Measurements from ENCODE around the gene PIK3R5.
A peak's percentile ranks its signal among the peaks of the same experiment; 100 is the strongest.

The PIK3R5 gene

DNA sequence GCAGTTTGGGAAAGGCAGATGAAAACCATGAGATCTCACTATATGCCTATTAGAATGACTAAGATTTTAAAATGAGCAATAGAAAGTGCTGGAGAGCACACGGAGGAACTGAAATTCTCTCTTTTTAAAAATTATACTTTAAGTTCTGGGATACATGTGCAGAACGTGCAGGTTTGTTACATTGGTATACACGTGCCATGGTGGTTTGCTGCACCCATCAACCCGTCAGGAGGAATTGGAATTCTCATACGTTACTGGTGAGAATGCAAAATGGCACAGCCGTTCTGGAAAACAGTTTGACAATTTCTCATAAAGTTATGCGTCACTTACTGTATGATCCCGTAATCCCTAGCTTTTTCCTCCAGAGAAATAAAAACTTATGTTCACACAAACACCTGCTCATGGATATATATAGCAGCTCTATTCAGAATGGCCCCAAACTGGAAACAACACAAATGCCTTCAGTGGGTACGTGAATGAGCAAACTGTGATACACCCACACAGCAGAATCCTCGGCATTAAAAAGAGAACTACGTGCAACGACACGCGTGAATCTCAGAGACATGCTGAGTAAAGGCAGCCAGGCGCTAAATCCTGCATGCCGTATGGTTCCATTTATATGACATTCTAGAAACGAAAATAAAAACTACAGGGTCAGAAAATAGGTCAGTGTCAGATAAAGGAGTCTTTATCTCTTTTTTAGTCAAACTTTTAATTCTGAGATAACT, 109.9 kb downstream of the PIK3R5 start:
- DNase-seq = peak in 1 of 2 experiments; percentile 14

DNA sequence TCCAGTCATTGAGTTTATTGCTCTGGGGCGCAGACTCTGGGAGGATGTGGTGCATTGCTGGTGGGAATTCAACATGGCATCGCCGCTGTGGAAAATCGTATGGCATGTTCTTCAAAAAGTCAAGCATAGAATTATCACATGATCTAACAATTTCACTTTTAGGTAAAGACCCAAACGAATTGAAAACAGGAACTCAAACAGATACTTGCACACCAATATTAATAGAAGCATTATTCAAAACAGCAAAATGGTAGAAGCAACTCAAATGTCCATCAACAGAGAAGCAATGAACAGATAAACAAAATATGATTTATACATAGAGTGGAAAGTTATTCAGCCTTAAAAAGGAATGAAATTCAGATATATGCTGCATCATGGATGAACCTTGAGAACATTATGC, 113.9 kb downstream of the PIK3R5 start:
- DNase-seq = no peak

DNA sequence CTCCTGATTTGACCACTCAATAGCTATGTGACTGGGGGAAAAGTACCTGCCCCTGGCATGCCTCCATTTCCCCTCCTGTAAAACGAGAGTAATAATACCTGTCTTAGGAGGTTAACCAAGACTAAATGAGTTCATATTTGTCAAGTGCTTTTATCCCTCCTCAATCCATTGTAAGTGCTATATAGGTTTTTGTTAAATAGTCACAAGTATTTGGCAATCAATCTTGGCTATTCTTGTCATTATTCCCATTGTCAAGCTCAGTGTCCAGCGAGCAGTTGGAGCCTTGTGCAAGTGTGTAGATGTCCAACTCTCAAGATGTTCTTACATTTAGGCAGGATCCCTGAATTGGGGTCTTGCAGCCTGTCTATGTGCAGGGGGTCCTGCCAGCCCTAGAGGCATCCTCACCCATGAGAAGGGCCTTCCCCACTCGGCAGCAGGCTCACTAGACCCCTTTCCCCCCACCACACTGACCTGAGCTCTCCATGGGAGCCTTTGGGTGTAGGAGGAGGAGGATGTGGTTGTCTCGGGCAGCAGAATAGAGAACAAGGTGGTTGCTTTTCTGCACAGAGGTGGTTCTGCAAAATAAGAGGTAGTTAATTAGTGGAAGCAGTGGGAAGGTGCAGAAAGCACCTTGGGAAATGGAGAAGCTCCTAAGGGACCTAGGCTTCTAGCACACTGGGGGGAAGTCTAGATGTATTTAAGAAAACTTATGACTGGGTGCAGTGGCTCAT, 116.0 kb downstream of the PIK3R5 start:
- no peak for DNase-seq

DNA sequence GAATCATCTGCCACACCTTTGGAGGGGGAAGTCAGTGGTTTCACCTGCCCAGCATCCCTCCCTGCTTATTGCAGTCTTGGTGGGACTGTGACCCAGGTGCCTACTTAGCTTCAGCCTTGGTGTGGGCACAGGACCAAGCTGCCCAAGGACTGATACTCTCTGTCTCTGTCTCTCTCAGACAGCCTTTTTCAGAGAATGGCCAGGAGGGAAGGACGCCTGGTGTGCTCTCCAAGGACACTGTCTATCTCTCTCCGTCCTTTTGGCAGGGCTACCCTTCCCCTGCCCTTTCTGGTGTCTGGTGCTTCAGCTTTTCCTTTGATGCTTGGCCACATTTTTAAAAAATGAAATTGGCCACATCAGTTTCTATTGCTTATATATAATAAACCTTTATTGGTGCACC, 117.6 kb downstream of the PIK3R5 start:
- no peak for DNase-seq

DNA sequence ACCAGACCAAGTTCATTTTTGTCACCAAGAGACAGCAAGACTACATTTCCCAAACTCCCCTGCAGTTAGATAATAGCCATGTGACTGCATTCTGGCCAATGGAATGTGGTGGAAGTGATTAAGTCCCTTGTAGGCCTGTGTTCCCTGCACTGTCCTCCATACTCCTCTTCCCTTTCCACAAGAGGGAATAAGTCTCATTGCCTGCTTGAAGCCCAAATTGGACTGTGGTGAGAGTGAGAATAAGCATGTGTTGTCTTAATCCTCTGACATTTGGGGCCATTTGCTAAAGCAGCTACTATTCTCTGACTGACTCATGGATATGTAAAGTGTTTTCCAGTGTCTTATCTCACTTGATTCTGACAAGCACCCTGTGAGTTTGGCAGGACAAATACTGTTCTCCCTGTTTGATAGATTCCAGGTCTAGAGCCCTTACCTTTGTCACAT, 118.7 kb downstream of the PIK3R5 start:
- peak; percentile 20 to 34 for DNase-seq

DNA sequence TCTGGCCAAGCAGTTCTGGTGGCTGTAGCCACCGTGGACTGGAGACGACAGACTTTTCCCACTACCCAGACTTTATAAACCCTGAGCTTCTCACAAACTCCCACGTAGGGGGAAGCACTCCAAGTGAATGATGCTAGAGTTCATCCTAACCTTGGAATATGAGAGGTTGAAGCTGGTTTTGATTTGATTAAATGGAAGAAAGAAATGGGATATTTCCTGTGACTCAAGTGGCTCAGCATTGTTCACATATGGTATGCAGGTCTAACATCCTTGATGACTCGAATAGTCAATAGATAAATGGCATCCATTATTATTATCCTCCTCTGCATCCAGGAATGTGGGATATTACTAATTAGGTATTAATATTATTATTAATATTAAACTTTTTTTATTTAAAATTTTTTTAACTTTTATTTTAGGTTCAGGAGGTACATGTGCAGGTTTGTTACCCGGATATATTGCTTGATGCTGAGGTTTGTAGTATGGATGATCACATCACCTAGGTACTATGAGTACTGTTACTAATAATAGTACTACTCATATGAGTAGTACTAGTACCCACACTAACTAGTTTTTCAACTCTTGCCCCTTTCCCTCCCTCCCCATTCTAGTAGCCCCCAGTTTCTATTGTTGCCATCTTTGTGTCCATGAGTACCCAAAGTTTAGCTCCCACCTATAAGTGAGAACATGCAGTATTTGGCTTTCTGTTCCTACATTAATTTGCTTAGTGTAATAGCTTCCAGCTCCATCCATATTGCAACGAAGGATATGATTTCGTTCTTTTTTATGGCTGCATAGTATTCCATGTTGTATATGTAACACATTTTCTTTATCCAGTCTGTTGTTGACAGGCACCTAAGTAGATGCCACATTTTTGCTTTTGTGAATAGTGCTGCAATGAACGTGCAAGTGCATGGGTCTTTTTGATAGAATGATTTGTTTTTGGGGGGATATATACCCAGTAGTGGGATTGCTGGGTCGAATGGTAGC, 121.0 kb downstream of the PIK3R5 start:
- DNase-seq = no peak

DNA sequence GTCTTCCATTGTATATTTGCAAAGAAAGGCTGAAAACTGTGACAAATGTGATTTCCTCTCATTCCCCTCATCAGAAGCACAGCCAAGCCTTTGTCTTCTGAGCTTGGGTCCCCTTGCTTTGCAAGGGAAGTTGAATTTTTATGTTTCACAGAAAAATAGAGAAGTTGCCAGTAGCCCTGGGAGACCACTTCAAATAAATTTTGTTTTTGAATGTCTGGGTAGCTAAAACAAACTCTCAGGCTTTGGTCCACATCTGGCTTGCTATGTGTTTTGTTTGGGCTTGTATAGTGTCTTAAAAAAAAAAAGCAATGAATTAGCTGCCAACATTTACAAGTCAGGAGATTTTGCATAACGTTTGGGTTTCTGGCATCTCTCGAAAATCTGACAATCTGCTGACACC, 122.2 kb downstream of the PIK3R5 start:
- no peak for DNase-seq

DNA sequence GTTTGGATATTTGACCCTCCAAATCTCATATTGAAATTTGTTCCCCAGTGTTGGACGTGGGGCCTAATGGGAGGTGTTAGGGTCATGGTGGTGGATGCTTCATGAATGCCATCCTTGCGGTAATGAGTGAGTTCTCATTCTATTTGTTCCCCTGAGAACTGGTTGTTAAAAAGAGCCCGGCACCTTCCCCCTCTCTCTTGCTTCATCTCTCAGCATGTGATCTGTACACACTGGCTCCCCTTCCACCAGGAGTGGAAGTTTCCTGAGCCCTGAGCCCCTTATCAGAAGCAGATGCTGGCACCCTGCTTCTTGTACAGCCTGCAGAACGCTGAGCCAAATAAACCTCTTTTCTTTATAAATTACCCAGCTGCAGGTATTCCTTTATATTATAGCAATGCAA, 123.7 kb downstream of the PIK3R5 start:
- DNase-seq = no peak

DNA sequence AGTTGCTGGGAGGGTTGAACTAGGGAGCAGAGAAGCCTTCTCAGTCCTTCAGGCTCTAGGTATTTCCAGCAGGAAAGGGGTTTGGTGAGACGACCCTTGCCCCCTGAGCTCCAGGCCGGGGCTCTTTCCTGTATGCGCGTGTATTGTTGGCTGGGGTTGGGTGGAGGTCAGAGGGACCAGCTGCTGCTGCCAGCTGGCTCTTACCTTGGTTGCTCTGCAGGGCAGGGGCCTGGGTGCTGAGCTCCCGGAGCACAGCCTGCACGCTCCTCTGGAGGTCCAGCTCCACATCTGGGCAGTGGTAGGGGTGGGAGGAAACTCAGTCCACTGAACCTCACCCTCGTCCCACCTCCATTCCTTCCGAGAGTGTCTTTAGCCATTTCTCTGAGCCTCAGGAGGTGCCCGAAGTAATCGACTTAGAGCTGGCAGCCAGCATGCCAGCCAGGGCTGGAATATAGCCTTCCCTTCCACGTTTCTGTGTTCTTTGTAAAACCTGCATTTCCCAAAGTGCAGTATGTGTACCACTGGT, 126.0 kb downstream of the PIK3R5 start:
- DNase-seq = peak in 1 of 2 experiments; percentile 23

DNA sequence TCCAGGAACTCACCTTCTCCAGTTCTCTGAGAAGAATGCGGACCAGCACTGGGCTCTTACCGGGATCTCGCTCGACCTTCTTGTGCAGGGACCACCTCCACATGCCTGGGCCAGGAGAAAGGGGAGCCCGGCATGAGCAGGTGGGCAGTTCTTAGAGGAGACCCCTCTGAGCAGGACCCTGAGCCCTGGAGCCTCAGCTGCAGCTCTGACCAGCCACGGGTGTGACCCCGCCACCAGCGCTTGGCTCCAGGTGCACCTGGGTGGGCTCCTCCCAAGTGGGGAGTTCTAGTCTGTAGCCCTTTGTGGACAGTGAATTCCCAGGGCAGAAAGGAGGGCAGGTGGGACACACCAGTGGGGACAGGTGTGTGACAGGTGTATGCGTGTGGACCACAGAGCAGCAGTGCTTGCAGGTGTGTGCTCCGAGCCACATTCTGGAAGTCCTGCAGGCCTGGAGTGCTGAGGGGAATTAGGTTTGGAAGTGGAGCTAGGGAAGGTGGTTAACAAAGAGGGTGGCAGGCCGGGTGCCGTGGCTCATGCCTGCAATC, 126.9 kb downstream of the PIK3R5 start:
- no peak for DNase-seq

DNA sequence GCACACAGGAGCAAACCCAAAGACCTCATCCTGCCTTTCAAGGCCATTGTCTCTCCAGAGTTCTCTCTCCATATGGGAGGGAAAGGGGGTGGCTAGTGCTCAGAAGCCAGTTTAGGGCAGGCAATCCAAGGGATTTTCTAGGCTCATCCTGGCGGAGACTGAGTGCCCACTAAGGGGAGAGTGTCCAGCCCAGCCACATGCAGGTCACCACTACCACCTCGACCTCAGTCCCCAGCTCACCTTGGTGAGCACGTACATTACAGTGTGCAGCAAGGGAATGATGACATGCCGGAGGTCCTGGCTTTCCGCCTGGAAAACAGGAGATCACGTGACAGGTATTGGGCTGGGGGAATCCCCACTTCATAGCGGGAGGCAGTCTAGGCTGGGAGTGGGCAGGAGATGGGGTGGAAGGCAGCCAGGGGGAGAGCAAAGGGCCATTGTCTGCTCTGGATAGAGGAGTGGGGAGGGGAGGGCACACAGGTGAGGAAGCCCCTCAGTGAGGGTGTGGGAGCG, 127.9 kb downstream of the PIK3R5 start:
- no peak for DNase-seq

DNA sequence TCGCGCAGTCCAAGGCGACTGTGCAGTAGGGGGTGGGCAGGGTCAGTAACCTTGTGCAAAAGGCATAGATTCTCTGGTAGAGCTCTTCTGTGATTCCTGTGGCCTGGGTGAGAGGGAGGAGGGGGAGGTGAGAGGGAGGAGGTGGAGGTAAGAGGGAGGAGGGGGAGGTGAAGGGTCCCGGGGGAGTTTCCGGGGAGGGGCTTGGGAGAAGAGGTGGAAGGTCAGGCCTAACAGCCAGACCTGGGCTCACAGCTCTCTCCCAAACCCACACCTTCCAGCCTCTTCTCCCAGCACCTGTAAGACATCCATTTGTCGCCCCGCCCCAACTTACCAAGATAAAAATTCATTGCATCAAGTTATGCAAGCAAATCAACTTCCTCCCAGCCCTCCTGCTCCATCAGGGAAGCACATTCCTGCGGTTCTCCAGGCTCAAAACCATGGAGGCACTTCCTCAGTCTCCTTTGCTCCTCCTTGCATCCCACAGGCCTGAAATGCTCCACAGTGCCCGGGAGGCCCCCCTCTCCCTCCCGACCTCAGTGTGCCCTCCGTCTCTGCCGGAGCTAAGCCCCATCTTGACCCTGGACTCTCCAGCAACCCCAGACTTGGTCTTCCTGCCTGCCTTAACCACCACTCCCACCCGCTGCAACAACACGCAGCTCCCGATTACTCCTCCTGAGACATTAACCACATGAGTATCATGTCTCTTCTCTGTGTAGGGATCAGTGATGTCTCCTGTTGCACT, 128.5 kb downstream of the PIK3R5 start:
- no peak for DNase-seq

DNA sequence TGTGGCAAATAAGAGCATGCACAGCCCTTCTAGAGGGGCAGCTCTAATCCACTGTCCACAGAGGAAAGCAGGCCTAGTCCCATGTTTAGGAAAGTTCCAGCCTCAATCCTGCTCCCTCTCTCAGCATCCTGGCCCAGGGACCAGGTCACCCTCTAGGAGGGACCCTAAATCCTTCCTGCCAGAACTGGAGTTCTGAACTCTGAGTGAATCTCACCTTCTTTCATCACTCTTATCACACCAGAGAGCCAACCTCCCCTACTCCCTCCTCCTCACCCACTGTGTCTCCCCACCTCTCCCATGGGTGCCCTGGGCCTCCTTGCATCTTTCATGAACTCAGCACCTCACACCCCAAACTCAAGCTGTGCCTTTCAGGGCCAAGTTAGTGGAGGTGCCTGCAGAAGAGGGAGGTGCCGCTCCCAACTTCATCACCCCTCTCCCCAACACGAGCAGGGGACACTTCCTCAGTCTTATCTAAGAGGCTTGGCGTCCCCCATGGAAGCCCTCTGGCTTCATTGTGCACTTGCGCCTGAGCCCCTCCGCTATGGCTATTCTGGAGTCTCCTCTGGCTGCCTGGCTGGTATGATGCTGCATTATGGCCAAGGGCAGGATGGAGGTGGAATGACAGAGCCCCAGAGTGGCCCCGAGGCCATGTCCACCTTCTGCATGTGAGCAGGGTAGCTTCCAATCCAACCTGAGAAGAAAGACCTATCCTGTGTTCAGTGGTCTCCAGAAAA, 129.7 kb downstream of the PIK3R5 start:
- DNase-seq = no peak

DNA sequence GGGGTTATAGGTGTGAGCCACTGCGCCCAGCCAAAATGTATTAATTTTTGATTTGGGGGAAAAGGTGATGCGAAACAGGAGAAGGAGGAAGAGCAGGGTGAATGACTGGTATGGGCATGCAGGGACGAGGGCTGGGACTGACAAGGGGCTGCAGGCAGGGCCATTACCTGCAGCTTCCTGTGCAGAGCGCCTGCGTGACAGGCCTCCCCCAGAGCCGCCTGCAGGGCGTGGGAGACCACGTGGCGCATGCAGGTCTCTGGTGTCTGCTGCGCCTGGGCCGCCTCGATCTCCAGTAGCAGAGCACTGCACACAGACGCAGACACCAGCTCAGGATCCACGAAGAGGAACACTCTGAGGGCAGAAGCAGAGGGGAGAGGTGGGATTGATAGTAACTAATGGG, 130.4 kb downstream of the PIK3R5 start:
- DNase-seq = no peak

DNA sequence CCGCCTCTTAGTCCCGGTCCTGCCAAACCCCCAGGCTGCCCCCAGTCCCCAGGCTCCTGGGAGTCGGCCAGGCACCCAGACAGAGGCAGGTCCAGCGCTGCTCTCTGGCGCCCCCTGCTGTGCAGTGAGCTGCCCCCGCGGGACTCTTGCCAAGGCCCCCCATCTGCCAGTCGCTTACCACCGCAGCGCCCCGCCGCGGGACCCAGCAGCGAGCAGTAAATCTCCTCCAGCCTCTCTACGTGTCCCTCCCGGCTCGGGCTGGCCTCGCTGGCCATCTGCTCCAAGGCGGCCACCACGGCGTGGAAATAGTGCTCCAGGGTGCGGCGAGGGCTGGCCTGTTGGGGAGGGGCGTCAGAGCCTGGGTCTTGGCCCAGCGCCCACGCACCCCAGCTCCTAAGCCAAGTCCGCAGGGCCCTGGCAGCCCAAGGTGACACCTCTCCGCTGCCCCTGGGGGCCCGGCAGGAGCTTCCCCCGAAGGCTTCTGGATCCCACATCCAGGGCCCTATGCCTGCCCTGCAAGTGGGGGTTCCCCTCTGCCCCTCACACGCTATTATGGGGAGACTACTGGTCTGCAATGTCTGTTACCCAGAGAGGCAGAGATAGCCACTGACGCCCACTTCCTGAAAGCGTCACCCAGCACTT, 132.7 kb downstream of the PIK3R5 start:
- peak; percentile 41 to 66 for DNase-seq

DNA sequence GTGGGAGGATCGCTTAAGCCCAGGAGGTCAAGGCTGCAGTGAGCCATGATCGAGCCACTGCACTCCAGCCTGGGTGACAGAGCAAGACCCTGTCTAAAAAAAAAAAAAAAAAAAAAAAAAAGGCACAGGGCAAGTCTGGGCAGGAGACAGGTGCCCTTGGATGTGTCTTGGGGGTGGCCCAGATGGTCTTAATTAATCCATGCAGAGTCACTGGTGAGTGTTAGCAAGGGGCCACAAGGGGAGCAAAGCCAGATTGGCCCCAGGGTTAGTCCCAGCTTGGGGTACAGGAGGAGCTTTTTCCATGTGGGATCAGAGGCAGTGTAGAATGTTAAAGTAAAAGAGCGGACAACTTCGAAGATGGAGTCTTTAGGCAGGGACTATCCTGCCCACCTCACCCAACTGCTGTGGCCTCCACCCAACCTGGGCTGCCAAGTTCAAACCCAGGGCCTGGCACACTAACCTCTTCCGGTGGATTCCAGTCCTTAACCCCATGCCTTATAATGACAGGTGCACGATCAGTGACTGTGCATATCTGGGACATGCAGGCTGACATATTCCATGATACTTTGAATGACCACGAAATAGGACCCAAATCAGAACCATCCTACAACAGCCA, 134.2 kb downstream of the PIK3R5 start:
- peak in 1 of 2 experiments; percentile 15 for DNase-seq

DNA sequence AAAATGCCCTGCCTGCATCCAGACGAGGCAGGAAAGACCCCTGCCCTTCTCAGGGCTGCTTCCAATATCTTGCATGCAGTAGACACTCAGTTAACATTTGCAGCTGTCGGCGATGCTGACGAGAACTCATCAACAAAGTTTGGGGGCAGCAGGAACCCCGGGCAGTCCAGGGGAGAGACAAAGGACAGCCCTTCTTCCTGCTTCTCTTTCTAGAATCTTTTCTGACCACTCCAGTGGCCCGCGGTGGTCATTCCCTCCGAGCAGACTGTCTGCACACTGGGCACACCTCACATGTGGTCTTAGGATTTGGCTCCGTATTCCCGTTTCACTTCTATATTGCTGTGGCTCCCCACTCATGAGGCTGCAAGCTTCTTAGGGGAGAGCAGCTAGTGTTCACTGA, 135.4 kb downstream of the PIK3R5 start:
- DNase-seq = no peak

DNA sequence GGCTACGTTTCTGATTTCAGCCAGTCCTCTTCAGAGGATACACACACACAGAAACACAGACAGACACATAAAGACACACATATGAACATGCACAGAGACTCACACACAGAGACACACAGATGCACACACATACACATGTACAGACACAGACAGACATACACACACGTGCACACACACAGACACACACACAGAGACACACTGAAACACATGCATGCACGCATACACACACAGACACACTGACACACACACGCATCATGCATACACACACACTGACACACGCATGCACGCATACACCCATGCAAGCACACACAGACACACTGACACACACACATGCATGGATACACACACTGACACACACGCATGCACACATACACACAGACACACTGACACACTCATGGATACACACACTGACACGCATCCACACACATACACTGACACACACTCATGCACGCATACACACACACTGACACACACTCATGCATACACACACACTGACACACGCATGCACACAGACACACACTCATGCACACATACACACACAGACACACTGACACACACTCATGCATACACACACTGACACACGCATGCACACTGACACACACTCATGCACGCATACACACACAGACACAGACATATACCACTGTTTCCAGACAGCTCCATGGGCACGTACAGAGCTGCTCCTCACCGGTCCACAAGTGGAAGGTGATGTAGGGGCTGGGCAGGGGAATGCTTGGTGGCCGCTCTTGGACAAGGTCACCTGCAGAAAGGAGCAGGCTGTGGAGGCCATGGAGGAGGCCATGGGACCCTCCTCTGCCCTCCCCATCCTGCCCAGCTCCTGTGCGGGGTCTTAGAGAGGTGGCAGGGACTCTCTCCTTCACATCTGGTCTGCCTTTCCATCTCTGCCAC, 136.2 kb downstream of the PIK3R5 start:
- DNase-seq = no peak

All from NCI-H524 (cell line).